ENCODE measurements around the gene CELF4.

GRCh38 chr18:37247497-37248161, 318.0 kb downstream of the CELF4 start:
- TF ChIP-seq POLR2AphosphoS5 (IDR thresholded peaks at IDR 0.05), result no peak
- no peak for TF ChIP-seq CTCF (IDR thresholded peaks at IDR 0.05)
- TF ChIP-seq POLR2A (IDR thresholded peaks at IDR 0.05), result no peak

Measured in upper lobe of left lung (tissue), 4 donors.